Naive thymus-derived CD8-positive, alpha-beta T cell (primary cell): ENCODE data around the gene WDR18. TPM values are rescaled to one million over a fixed set of nuclear protein-coding genes. Genes with fewer than 3 reads are reported as not detected.

Experiments
- ATAC-seq, 2 donors: fragments of 150-1000 bp; cut with Tn5 transposase in 1 of 2; sonication (Bioruptor Pico), chemical (Tn5 transposase) in 1 of 2; 1 replicate in 1 of 2; 2 replicates in 1 of 2; pipeline ENCODE4 v1.10.0; 2021; ENCODE audit warnings: mild to moderate bottlenecking in 2 of 2, moderate library complexity in 2 of 2
- POLR2A ChIA-PET: fragments of 350-600 bp; sonication (Branson Sonifier 250); formaldehyde crosslinking; loops from one replicate; lab custom pipeline; 2021; ENCODE audit warnings: antibody characterized with exemption; lab: Charles Lee
- DNase-seq, 10 donors: peaks; one replicate each; pipeline versions ENCODE4 v3.0.0 to v3.0.0-alpha.2; 2020 to 2022
- H3K27ac Mint-ChIP-seq, 10 donors: one replicate each; pipeline ENCODE4 v1.8.0; 2020 to 2022; ENCODE audit warnings: mild to moderate bottlenecking in 10 of 10, mixed read lengths in 10 of 10, moderate library complexity in 4 of 10, inconsistent platforms in 1 of 10
- H3K27me3 Mint-ChIP-seq, 5 donors: one replicate each; pipeline ENCODE4 v1.8.0; 2021 to 2022; ENCODE audit warnings: mixed read lengths in 5 of 5
- H3K36me3 Mint-ChIP-seq, 3 donors: one replicate each; pipeline ENCODE4 v1.8.0; 2020 to 2022; ENCODE audit warnings: mixed read lengths in 3 of 3, mild to moderate bottlenecking in 2 of 3, inconsistent platforms in 1 of 3
- H3K4me1 Mint-ChIP-seq, 4 donors: one replicate each; pipeline ENCODE4 v1.8.0; 2021 to 2022; ENCODE audit warnings: mixed read lengths in 4 of 4
- H3K4me3 Mint-ChIP-seq, 10 donors: one replicate each; pipeline ENCODE4 v1.8.0; 2020 to 2022; ENCODE audit warnings: mild to moderate bottlenecking in 10 of 10, mixed read lengths in 10 of 10, moderate library complexity in 6 of 10, inconsistent platforms in 1 of 10
- H3K9me3 Mint-ChIP-seq, 9 donors: one replicate each; pipeline ENCODE4 v1.8.0; 2020 to 2022; ENCODE audit warnings: mixed read lengths in 9 of 9, mild to moderate bottlenecking in 3 of 9, inconsistent platforms in 1 of 9, moderate library complexity in 1 of 9
- polyA plus RNA-seq, 3 donors: library from polyadenylated mRNA; unstranded; fragments of 300-500 nt; fragmentation: Illumina TruSeq; gene quantifications; one replicate each; pipeline ENCODE4 v1.2.3, GENCODE V29; 2021
- total RNA-seq, 8 experiments: library from RNA in 2 of 8; stranded (reverse) in 2 of 8; gene quantifications; one replicate each; pipeline ENCODE4 v1.2.3 and lab custom pipeline; 2021 to 2026

WDR18 gene
- total and polyA plus RNA-seq, 5 experiments from 2014 or later, result 50.6 to 72.7 (median 54.1) TPM

- Mint-ChIP-seq H3K9me3 (peaks cover 0 to 2% (median 0%) of the 10 kb centered on the region in 9 donors), H3K4me3 (no peak overlapping the region), H3K27ac (no peak overlapping the region), H3K36me3 (no peaks in the 10 kb centered on the region), H3K27me3 (no peaks in the 10 kb centered on the region), H3K4me1 (peaks cover 14 to 24% (median 23%) of the 10 kb centered on the region in 4 donors)
- POLR2A ChIA-PET, result interaction anchor here (0.6 to 0.7 kb wide), 3 partner anchors 38 to 295 kb away, joined by 3 to 6 read pairs (median 5); no protein-coding TSS in a partner anchor
- DNase-seq (no peak), ATAC-seq (no peak)
Measured at GRCh38 chr19:943551-944170, 40.5 kb upstream of the WDR18 start.

- ATAC-seq (no peak), DNase-seq (peak in 2 of 10 donors; percentile 15 to 26)
- Mint-ChIP-seq H3K36me3 (no peaks in the 10 kb centered on the region), H3K27ac (no peak overlapping the region), H3K9me3 (peaks cover 0 to 2% (median 0%) of the 10 kb centered on the region in 9 donors), H3K4me3 (no peak overlapping the region), H3K4me1 (peaks cover 14 to 24% (median 22%) of the 10 kb centered on the region in 4 donors), H3K27me3 (no peaks in the 10 kb centered on the region)
- POLR2A ChIA-PET, result interaction anchor here (0.6 kb wide), 1 partner anchor 76 kb away, joined by 3 read pairs; no protein-coding TSS in a partner anchor
Measured at GRCh38 chr19:944171-944567, 40.0 kb upstream of the WDR18 start.

- peaks cover 12 to 20% (median 17%) of the 10 kb centered on the region in 4 donors for H3K4me1 Mint-ChIP-seq
- H3K27me3 Mint-ChIP-seq, result no peaks in the 10 kb centered on the region
- peaks cover 0 to 2% (median 0%) of the 10 kb centered on the region in 9 donors for H3K9me3 Mint-ChIP-seq
- peak overlapping the region in 1 of 10 donors; percentile 43 for H3K27ac Mint-ChIP-seq
- POLR2A ChIA-PET, result no interaction called here
- H3K36me3 Mint-ChIP-seq, result no peaks in the 10 kb centered on the region
- no peak overlapping the region for H3K4me3 Mint-ChIP-seq
- no peak for ATAC-seq
- DNase-seq, result no peak
Measured at GRCh38 chr19:944663-945241, 39.4 kb upstream of the WDR18 start.

DNA sequence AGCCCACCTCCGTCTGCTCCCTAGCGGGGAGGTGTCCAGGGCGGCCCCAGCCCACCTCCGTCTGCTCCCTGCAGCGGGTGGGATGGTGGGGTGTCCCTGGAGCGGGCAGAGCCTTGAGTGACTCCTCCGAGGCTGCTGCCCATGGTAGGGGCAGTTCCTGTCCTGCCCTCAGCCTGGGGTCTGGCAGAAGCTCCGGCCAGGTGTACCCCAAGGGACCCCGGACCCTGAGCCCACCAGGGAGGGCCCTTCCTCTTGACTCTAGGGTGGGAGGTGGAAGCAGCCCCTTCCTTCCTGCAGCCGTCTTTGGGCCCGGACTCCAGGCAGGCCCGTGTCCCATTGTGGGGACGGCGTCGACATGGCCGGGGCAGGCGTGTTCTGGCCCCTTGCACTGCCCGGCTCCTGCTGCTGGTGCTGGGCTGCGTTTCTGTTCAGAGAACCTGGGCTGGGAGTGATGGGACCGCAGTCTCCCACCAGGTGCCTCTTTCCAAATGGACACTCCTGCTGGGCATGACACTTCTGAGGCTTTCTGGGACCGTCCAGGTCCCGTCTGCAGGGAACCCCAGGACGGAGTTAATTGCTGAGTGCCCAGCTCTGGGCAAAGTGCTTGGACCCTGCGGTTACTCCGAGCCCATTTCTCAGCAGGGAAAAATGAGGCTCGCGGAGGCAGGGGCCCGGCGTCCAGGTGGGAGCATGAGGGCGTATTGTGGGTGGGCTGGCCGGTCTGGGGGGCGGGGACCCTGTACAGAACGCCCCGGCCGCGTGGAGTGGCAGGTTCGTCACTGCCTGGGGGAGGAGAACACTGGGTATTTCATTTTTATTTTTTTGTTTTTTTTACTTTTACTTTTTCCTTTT lies 38.5 kb upstream of the WDR18 start:
- H3K4me1 Mint-ChIP-seq, result peaks cover 8 to 16% (median 9%) of the 10 kb centered on the region in 4 donors
- no peak overlapping the region for H3K4me3 Mint-ChIP-seq
- no peak overlapping the region for H3K27ac Mint-ChIP-seq
- no peak for DNase-seq
- H3K9me3 Mint-ChIP-seq, result no peaks in the 10 kb centered on the region
- POLR2A ChIA-PET, result interaction anchor here (0.7 kb wide), 1 partner anchor 143 kb away, joined by 4 read pairs; no protein-coding TSS in a partner anchor
- ATAC-seq, result no peak
- H3K36me3 Mint-ChIP-seq, result no peaks in the 10 kb centered on the region
- H3K27me3 Mint-ChIP-seq, result no peaks in the 10 kb centered on the region

DNA sequence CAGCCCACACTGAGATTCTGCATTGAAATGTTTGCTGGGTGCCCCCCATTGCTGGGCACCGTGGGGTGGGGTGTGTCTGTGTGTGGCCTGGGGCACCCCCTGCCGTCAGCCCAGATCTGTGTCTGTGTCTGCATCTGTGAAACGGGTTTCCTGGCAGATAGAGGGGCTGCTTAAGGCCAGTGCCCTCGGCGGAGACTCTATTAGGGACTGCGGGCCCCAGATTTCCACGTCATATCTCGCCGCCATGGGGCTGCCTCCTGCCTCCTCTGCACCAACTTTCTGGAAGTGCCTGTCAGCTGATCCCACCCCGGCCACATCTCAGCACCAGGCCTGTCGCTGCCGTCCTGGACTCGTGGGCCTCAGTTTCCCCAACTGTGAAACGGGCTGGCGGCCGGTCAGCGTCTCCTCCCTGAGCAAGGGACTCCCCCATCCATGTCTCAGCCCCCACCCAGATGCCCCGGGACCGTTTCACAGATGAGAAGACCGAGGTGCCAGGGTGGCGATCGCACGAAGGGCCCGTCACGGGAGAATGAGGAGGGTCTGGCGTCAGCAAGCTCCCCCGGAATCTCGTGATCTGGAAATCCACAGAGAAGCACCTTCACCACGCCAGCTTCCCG lies 36.9 kb upstream of the WDR18 start:
- H3K27me3 Mint-ChIP-seq, result no peaks in the 10 kb centered on the region
- ATAC-seq, result no peak
- H3K4me1 Mint-ChIP-seq, result peaks cover 0 to 16% (median 2%) of the 10 kb centered on the region in 4 donors
- no peak for DNase-seq
- no peaks in the 10 kb centered on the region for H3K9me3 Mint-ChIP-seq
- H3K27ac Mint-ChIP-seq, result no peak overlapping the region
- H3K4me3 Mint-ChIP-seq, result no peak overlapping the region
- POLR2A ChIA-PET, result interaction anchor here (0.9 kb wide), 1 partner anchor 328 kb away, joined by 3 read pairs; the partner anchor contains the start of gene FAM174C
- no peaks in the 10 kb centered on the region for H3K36me3 Mint-ChIP-seq

GRCh38 chr19:947707-948539 lies 36.2 kb upstream of the WDR18 start:
- POLR2A ChIA-PET, result interaction anchor here (0.6 to 0.9 kb wide), 3 partner anchors 10 to 353 kb away, joined by 3 to 4 read pairs (median 3); partner anchors contain the start of gene FAM174C
- H3K9me3 Mint-ChIP-seq, result no peaks in the 10 kb centered on the region
- peaks cover under 1 to 20% (median 3%) of the 10 kb centered on the region in 4 donors for H3K4me1 Mint-ChIP-seq
- peak in 1 of 10 donors; percentile 44 for DNase-seq
- no peak overlapping the region for H3K4me3 Mint-ChIP-seq
- no peaks in the 10 kb centered on the region for H3K27me3 Mint-ChIP-seq
- peak in 1 of 2 donors; percentile 57 for ATAC-seq
- no peaks in the 10 kb centered on the region for H3K36me3 Mint-ChIP-seq
- no peak overlapping the region for H3K27ac Mint-ChIP-seq

DNA sequence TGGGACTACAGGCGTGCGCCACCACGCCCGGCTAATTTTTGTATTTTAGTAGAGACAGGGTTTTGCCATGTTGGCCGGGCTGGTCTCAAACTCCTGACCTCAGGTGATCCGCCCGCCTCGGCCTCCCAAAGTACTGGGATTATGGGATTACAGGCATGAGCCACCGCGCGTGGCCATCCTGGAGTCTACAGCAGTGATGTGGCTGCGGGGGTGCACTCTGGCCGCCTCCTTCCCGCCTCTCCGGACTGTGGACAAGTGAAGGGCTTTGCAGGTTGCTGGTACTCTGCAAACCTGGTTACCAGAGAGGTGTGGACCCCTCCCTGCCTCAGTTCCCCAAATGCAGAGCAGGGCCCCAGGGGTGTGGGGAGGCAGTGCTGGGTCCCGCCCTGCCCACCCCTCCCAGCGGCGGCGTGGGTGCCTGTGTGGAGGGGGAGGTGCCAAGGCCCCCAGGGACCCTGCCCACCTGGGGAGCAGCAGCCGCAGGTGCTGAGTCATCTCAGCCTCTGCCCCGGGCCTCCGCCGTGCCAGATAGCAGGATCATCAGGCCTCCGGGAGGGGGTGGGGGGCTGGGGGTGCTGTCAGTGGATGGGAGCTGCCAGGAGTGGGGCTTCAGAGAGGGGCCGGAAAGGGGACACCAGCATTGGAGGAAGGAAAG lies 35.2 kb upstream of the WDR18 start:
- H3K27ac Mint-ChIP-seq, result no peak overlapping the region

GRCh38 chr19:950352-951066 lies 33.6 kb upstream of the WDR18 start:
- DNase-seq, result no peak
- no peak overlapping the region for H3K4me3 Mint-ChIP-seq
- peaks cover 2 to 28% (median 7%) of the 10 kb centered on the region in 4 donors for H3K4me1 Mint-ChIP-seq
- no peaks in the 10 kb centered on the region for H3K27me3 Mint-ChIP-seq
- peak overlapping the region in 1 of 10 donors; percentile 18 for H3K27ac Mint-ChIP-seq
- POLR2A ChIA-PET, result no interaction called here
- ATAC-seq, result no peak
- H3K9me3 Mint-ChIP-seq, result no peaks in the 10 kb centered on the region
- peaks cover 0 to 2% (median 0%) of the 10 kb centered on the region in 3 donors for H3K36me3 Mint-ChIP-seq

More for the DNA sequence above, 35.2 kb upstream of the WDR18 start:
- H3K36me3 Mint-ChIP-seq, result no peaks in the 10 kb centered on the region
- no peaks in the 10 kb centered on the region for H3K9me3 Mint-ChIP-seq
- no peaks in the 10 kb centered on the region for H3K27me3 Mint-ChIP-seq
- POLR2A ChIA-PET, result interaction anchor here (0.6 kb wide), 1 partner anchor 11 kb away, joined by 3 read pairs; no protein-coding TSS in a partner anchor
- no peak for ATAC-seq
- no peak overlapping the region for H3K4me3 Mint-ChIP-seq
- H3K4me1 Mint-ChIP-seq, result peaks cover 4 to 28% (median 6%) of the 10 kb centered on the region in 4 donors
- DNase-seq, result no peak

GRCh38 chr19:952049-952679 lies 32.0 kb upstream of the WDR18 start:
- DNase-seq, result no peak
- POLR2A ChIA-PET, result interaction anchor here (1.0 to 1.2 kb wide), 2 partner anchors 14 to 19 kb away, joined by 3 to 4 read pairs; no protein-coding TSS in a partner anchor
- Mint-ChIP-seq H3K9me3 (no peaks in the 10 kb centered on the region), H3K27me3 (no peaks in the 10 kb centered on the region), H3K27ac (peak overlapping the region in 3 of 10 donors; percentile 10 to 79 (median 11)), H3K4me3 (peak overlapping the region in 2 of 10 donors; percentile 10 to 19), H3K36me3 (peaks cover 0 to 2% (median 0%) of the 10 kb centered on the region in 3 donors), H3K4me1 (peaks cover 2 to 28% (median 7%) of the 10 kb centered on the region in 4 donors)
- no peak for ATAC-seq
